ENCODE results near the gene CYP24A1.

The CYP24A1 gene

DNA sequence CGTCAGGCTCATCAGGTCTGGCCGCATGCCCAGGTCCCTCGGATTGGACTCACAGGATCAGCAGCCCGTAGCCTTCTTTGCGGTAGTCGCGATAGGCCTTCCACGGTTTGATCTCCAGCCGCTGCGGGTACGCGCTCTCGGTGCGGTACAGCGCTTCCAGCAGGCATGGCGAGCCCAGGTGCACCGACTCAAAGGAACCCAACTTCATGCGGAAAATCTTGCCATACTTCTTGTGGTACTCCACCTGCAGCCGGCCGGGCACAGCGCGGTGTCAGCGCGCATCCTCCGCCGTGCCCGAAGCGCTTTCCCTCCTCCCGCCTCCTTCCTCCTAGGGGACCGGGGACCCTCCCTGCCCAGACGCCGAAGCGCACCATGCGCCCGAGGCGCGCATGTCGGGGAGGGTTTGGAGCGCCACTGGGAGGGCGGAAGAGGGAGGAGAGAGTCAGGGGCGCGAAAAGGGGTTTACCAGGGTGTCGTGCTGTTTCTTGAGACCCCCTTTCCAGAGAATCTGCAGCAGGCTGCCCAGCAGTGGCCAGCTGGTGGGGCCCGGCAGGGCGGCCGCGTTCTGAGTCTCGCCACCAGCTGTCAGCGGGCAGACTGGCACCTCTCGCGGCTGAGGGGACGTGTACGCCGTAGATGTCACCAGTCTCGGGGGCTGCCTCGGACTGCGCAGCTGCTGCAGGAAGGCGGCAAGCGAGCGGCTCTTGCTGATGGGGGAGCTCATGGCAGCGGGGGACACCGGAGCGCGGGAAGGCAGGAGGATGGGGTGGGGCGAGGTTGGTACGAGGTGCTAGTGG lies 732 bp downstream of the CYP24A1 start:
- H3K27ac Mint-ChIP-seq = no peak overlapping the region
- H3K4me1 Mint-ChIP-seq (ENCODE audit: low read depth) = peaks cover 21% of the 10 kb centered on the region
- peaks cover 84% of the 10 kb centered on the region for H3K27me3 Mint-ChIP-seq
- H3K4me3 Mint-ChIP-seq = peak overlapping the region; percentile 23
- H3K9me3 Mint-ChIP-seq = no peaks in the 10 kb centered on the region
- no peaks in the 10 kb centered on the region for H3K36me3 Mint-ChIP-seq (ENCODE audit: low read depth)

DNA sequence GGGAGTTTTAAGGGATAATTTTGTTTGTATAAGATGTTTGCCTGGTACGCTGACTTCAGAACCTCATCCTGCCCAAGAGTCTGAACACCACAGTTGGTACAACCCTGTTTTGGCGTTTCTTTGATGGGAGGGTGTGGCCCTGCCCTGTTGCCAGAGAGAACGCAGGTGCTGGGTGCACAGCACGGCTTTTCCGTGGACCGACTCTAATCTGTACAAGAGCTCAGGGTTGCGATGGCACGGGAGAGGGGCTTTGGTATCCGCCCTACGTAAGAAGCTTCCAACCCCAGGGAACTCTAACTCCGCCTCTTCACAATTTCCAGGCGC lies 1.3 kb downstream of the CYP24A1 start:
- Mint-ChIP-seq H3K9me3 (no peaks in the 10 kb centered on the region), H3K4me1 (ENCODE audit: low read depth) (peaks cover 21% of the 10 kb centered on the region), H3K4me3 (no peak overlapping the region), H3K27ac (no peak overlapping the region), H3K27me3 (peaks cover 83% of the 10 kb centered on the region), H3K36me3 (ENCODE audit: low read depth) (no peaks in the 10 kb centered on the region)

DNA sequence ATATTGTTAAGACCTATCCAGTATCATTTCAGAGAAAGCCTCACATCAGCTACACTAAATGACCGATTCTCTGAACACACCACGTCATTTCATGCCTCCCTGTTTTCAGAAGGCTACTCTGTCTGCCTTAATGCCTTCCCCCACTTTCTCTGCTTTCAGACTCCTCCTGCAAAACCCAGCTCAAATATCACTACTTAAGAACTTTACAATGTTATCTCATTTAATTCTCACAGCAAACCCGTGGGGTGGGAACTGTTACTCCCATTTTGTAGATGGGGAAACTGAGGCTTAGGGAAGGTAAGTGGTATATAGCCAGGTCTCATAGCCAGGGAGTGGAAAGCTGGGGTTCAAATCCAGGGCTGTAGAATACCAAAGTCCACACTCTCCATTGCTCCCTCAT lies 2.8 kb downstream of the CYP24A1 start:
- Mint-ChIP-seq H3K4me3 (no peak overlapping the region), H3K27me3 (peaks cover 81% of the 10 kb centered on the region)

DNA sequence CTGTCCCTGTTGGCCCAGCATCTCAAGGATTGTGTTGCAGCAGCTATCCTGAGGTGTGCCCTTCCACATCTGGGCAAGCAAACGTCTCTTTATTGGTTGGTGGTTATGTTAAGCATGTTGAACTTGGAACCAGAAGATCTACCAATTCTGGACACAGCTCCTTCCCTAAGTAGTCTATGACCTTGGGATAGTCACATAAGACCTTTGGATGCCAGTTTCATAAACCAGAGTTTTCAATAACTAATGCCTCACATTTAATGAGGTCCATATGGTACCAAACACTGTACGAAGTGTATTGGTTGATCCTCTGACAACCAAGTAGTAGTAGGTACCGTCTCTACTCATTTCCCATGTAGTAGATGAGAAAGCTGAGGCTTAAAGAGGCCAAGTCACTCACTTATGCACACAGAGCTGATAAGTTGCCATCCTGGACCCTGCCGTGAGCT lies 3.7 kb downstream of the CYP24A1 start:
- peaks cover 21% of the 10 kb centered on the region for H3K4me1 Mint-ChIP-seq (ENCODE audit: low read depth)
- H3K36me3 Mint-ChIP-seq (ENCODE audit: low read depth) = no peaks in the 10 kb centered on the region
- no peak overlapping the region for H3K4me3 Mint-ChIP-seq
- no peaks in the 10 kb centered on the region for H3K9me3 Mint-ChIP-seq
- H3K27ac Mint-ChIP-seq = no peak overlapping the region
- peaks cover 80% of the 10 kb centered on the region for H3K27me3 Mint-ChIP-seq

More for the DNA sequence above, 2.8 kb downstream of the CYP24A1 start:
- no peaks in the 10 kb centered on the region for H3K9me3 Mint-ChIP-seq
- no peaks in the 10 kb centered on the region for H3K36me3 Mint-ChIP-seq (ENCODE audit: low read depth)
- H3K4me1 Mint-ChIP-seq (ENCODE audit: low read depth) = peaks cover 21% of the 10 kb centered on the region
- no peak overlapping the region for H3K27ac Mint-ChIP-seq

DNA sequence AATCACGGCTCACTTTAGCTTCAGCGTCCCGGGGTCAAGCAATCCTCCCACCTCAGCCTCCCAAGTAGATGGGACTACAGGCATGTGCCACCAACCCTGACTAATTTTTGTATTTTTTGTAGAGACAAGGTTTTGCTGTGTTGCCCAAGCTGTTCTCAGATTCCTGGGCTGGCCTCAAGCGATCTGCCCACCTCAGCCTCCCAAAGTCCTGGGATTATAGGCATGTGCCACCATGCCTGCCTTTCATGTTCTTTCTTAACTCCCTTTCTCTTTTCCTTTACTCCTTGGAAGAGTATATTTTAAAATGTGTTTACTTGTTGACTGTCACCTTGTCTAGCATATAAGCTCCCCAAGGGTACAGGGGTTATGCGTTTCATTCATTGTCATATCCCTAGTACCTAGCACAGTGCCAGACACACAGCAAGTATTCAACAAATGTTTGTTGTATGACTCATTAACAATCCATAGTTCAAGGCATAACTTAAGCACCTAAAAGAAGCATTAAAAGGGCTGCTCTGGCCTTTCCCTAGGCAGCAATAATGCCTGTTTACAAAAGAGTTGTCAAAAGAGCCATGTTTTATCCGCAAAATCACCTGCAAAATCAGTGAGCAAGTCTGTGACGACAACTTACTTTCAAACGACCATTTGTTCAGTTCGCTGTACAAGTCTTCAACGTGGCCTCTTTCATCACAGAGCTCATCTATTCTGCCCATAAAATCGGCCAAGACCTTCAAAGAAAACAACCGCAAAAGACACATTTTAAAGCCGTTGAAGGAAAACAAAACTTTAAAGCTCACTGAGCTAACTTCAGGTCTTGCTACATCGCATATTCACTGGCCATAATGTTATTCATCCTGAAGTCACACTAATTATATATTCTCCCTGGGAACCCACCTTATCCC lies 4.6 kb downstream of the CYP24A1 start:
- peaks cover 15% of the 10 kb centered on the region for H3K4me1 Mint-ChIP-seq (ENCODE audit: low read depth)
- no peak overlapping the region for H3K4me3 Mint-ChIP-seq
- H3K9me3 Mint-ChIP-seq = no peaks in the 10 kb centered on the region
- H3K36me3 Mint-ChIP-seq (ENCODE audit: low read depth) = no peaks in the 10 kb centered on the region
- H3K27me3 Mint-ChIP-seq = peaks cover 72% of the 10 kb centered on the region
- no peak overlapping the region for H3K27ac Mint-ChIP-seq

DNA sequence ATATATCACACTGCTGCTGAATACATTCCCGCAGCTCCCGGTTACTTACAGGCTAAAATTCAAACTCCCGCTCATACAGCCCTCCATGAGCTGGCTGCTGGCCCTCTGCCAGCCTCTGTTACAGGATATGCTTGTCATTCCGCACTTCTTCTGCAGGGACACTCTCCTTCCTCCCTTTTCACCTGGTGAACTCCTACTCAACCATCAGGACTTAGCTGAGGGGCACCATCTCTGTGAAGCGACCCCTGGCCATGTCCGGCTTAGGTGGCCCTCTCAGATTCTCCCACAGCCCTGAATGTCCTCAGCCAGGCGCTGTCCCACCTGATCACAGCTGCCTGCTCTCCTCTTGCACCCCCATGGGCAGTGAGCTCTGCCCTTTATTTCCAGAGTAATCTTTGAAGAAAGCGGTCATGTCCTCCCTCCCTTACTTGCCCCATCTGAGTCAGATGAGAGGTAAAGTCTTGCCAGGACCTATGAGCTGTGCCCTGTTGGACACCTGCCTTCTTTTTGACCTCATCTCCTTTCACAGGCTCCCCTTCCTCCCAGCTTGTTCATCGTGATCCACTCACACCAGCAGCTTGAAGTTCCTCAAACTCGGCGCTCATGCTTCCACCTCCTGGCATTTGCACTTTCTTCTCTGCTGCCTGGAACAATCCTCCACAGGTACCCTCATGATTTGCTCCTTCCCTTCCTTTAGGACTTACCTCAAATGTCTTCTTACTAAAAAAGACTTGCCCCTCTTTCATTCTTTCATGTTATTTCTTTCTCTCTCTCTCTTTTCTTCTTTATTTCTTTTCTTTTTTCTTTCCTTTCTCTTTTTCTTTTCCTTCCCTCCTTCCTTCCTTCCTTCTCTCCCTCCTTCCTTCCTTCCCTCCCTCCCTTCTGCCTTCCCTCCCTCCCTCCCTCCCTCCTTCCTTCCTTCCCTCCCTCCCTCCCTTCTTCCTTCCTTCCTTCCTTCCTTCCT lies 5.6 kb downstream of the CYP24A1 start:
- H3K9me3 Mint-ChIP-seq = no peaks in the 10 kb centered on the region
- no peak overlapping the region for H3K27ac Mint-ChIP-seq
- no peak overlapping the region for H3K4me3 Mint-ChIP-seq
- peaks cover 69% of the 10 kb centered on the region for H3K27me3 Mint-ChIP-seq
- H3K36me3 Mint-ChIP-seq (ENCODE audit: low read depth) = no peaks in the 10 kb centered on the region
- H3K4me1 Mint-ChIP-seq (ENCODE audit: low read depth) = peaks cover 8% of the 10 kb centered on the region

DNA sequence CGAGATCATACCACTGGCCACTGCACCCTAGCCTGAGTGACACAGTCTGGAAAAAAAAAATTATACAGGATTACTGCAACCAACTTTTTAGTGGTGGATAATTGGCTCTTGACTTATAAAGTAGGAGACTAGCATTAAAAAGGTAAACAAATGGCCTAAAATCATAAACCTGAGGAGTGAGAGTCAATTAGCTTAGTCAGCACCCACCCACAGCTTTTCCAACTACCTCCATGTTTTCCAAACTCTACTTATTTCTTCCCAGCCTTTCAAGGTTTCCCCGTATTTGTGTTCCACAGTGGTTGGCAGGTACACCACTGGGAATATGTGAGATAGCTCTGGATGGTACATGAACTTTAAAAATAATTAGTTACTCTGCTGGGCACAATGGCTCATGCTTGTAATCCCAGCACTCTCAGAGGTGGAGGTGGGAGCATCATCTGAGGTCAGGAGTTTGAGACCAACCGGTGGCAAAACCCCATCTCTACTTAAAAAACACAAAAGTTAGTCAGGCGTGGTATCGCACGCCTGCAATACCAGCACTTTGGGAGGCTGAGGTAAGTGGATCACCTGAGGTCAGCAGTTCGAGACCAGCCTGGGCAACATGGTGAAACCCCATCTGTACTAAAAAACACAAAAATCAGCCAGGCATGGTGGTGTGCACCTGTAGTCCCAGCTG lies 6.7 kb downstream of the CYP24A1 start:
- no peak overlapping the region for H3K27ac Mint-ChIP-seq
- H3K4me3 Mint-ChIP-seq = no peak overlapping the region
- H3K27me3 Mint-ChIP-seq = peaks cover 65% of the 10 kb centered on the region
- H3K9me3 Mint-ChIP-seq = no peaks in the 10 kb centered on the region
- H3K4me1 Mint-ChIP-seq (ENCODE audit: low read depth) = no peaks in the 10 kb centered on the region
- H3K36me3 Mint-ChIP-seq (ENCODE audit: low read depth) = no peaks in the 10 kb centered on the region

DNA sequence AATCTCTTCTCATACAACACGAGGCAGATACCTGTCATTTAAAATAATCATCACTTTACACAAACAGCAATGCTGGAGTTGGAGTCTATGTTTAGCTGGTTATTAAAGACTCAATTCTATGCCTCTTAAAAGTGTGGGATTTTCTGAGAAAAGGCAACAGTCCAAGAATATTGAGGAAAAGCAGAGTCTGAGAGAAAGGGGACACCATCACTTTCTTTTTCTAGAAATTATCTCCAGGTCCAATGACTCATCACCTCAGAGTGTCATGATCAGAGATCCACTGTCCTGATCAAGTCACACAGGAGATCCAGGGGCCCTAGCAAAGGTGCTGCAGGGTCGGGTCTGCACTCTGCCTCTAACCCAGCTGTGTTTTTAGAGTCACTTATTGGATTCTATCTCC lies 8.0 kb downstream of the CYP24A1 start:
- Mint-ChIP-seq H3K9me3 (no peaks in the 10 kb centered on the region), H3K36me3 (ENCODE audit: low read depth) (no peaks in the 10 kb centered on the region), H3K27ac (no peak overlapping the region), H3K27me3 (peaks cover 60% of the 10 kb centered on the region), H3K4me1 (ENCODE audit: low read depth) (no peaks in the 10 kb centered on the region), H3K4me3 (no peak overlapping the region)

DNA sequence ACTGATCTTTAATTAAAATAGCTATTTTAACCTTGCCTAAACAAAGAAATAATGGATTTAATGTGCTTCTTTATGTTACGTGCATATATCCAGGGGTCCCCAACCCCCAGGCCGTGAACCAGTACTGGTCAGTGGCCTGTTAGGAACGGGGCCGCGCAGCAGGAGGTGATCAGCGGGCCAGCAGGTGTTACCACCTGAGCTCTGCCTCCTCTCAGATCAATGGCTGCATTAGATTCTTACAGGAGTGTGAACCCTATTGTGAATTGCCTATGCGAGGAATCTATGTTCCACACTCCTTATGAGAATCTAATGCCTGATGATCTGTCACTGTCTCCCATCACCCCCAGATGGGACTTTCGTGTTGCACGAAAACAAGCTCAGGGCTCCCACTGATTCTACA lies 8.8 kb downstream of the CYP24A1 start:
- no peaks in the 10 kb centered on the region for H3K4me1 Mint-ChIP-seq (ENCODE audit: low read depth)
- H3K36me3 Mint-ChIP-seq (ENCODE audit: low read depth) = no peaks in the 10 kb centered on the region
- no peak overlapping the region for H3K27ac Mint-ChIP-seq
- no peaks in the 10 kb centered on the region for H3K9me3 Mint-ChIP-seq
- H3K27me3 Mint-ChIP-seq = peaks cover 53% of the 10 kb centered on the region
- no peak overlapping the region for H3K4me3 Mint-ChIP-seq

DNA sequence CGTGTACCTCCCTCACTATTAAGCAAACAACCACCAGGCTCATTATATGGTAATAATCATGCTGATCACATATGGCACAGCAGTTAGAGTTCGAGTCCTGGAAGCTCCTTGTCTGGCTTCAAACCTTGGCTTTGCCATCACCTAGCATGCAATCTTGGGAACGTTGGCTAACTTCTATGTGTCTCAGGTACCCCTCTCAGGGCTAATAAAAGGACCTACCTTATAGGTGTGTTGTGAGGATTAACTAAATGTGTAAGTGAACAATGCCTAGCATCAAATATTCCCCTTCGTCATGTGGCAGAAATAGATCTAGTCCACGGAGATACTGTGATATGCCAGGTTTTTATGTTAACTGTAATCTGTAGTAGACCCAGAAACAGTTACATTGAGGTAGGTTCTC lies 10.4 kb downstream of the CYP24A1 start:
- Mint-ChIP-seq H3K27me3 (peaks cover 40% of the 10 kb centered on the region), H3K27ac (no peak overlapping the region), H3K4me3 (no peak overlapping the region), H3K36me3 (ENCODE audit: low read depth) (no peaks in the 10 kb centered on the region), H3K4me1 (ENCODE audit: low read depth) (no peaks in the 10 kb centered on the region), H3K9me3 (no peaks in the 10 kb centered on the region)

DNA sequence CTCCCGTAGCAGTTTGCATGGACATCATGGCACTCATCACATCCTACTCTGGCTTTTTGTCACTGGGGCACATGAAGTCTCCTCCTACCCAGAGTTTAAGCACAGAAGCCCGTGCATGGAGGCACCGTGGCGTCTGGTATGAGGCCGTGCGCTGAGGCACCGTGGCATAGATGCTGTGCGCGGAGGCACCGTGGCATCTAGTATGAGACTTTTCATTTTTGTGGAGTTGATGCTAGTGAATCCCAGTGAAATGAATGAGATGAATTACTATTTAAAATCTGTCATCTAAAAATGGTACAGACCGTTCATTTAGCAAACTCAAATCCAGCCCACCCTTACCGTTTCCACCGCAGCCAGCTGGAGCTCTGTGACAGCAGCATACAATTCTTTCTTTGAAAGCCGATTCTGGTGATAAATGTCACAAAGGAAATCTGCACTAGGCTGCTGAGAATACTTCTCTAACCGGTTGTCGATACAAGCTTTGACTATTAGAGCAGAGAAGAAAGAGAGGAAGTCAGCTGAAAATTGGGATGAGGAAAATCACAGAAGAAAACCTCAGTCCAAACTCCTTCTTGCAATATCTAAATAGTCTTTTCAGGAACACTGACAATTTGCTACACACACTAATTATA lies 11.3 kb downstream of the CYP24A1 start:
- H3K9me3 Mint-ChIP-seq = no peaks in the 10 kb centered on the region
- H3K27ac Mint-ChIP-seq = no peak overlapping the region
- no peaks in the 10 kb centered on the region for H3K36me3 Mint-ChIP-seq (ENCODE audit: low read depth)
- peaks cover 32% of the 10 kb centered on the region for H3K27me3 Mint-ChIP-seq
- H3K4me3 Mint-ChIP-seq = no peak overlapping the region
- H3K4me1 Mint-ChIP-seq (ENCODE audit: low read depth) = no peaks in the 10 kb centered on the region

DNA sequence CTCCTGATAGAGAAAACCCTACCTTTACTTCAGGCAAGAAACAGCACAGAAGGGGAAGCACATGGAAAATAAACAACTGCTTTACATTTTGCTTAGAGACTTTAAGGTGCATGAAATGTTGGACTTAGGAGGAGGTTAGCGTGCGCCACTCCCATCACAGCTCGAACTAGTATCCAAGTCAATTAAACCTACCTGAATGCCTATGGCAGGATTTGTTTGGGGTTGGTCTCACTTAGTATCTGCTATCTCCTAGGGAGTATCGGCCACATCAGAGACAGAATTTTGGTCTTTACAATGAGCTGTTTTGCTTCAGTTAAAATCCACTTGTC lies 12.0 kb downstream of the CYP24A1 start:
- Mint-ChIP-seq H3K36me3 (ENCODE audit: low read depth) (no peaks in the 10 kb centered on the region), H3K27me3 (peaks cover 32% of the 10 kb centered on the region), H3K27ac (no peak overlapping the region), H3K4me1 (ENCODE audit: low read depth) (no peaks in the 10 kb centered on the region), H3K9me3 (no peaks in the 10 kb centered on the region), H3K4me3 (no peak overlapping the region)

DNA sequence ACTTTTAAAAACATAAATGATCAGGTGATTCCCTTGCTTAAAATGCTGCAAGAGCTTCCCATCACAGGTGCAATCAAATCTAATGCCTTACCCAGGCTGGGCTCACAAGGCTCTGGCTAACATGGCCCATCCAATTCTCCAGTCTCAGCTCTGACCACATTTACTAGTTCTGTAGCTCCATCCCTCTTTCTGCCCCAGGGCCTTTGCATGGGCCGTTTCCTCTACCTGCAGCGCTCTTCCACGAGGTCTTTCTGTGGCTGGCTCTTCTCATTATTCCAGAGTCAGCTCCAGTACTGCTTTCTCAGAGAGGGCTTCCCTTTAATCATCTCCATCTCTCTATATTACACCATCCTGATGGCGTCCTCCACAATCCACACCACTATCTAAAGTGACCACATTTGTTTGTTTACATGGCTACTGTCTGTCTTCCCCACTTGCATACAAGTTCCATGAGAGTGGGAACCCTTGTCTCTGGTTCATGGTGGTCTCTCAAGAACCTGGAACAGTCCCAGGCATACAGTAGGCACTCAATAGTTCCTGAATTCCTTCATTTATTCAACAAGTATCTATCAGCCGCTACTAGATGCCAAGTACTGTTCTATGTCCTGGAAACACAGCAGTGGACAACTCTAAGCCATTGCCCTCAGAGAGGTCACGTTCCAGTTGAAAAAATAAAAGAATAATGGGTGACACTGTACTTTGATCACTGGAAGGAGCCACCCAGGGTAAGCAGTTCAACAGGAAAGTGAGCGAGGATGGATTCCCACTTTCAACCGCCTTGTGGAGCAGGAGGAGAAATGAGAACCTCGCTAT lies 12.6 kb downstream of the CYP24A1 start:
- H3K9me3 Mint-ChIP-seq = no peaks in the 10 kb centered on the region
- no peak overlapping the region for H3K4me3 Mint-ChIP-seq
- H3K27me3 Mint-ChIP-seq = peaks cover 32% of the 10 kb centered on the region
- H3K27ac Mint-ChIP-seq = no peak overlapping the region
- no peaks in the 10 kb centered on the region for H3K36me3 Mint-ChIP-seq (ENCODE audit: low read depth)
- no peaks in the 10 kb centered on the region for H3K4me1 Mint-ChIP-seq (ENCODE audit: low read depth)
